CD8-positive, alpha-beta memory T cell (primary cell): ENCODE measurements around the gene LRRC75A. TPM values are rescaled to one million over a fixed set of nuclear protein-coding genes. Genes with fewer than 3 reads are reported as not detected.
A peak's percentile ranks its signal among the peaks of the same experiment; 100 is the strongest.
"Not testable (repeated sequence)": the region's sequence is repeated elsewhere in the genome, so short reads cannot be mapped to it uniquely, and the experiment has no call there.

Experiments
- CTCF ChIA-PET: fragments of 350-600 bp; sonication (Branson Sonifier 250); formaldehyde crosslinking; loops from one replicate; lab custom pipeline; 2021; ENCODE audit warnings: antibody characterized with exemption; lab: Charles Lee
- POLR2A ChIA-PET: fragments of 350-600 bp; sonication (Branson Sonifier 250); formaldehyde crosslinking; loops from one replicate; lab custom pipeline; 2021; ENCODE audit warnings: antibody characterized with exemption; lab: Charles Lee
- DNase-seq, 5 donors: peaks; one replicate each; pipeline versions ENCODE4 v3.0.0 to v3.0.0-alpha.2; 2020 to 2022; ENCODE audit warnings: mixed read lengths in 1 of 5
- H3K27ac ChIP-seq: one replicate; pipeline ENCODE4 v1.7.0; 2013; ENCODE audit warnings: low read depth, mild to moderate bottlenecking, low read length, moderate library complexity
- H3K27me3 ChIP-seq: 2 replicates; pipeline ENCODE4 v1.7.0; 2013; ENCODE audit warnings: low read length, mild to moderate bottlenecking; ENCODE audit not compliant: insufficient read depth, poor library complexity, severe bottlenecking
- H3K36me3 ChIP-seq: 2 replicates; pipeline ENCODE4 v1.7.0; 2013; ENCODE audit warnings: mild to moderate bottlenecking, low read length, moderate library complexity; ENCODE audit not compliant: insufficient read depth
- H3K4me1 ChIP-seq: 2 replicates; pipeline ENCODE4 v1.7.0; 2013; ENCODE audit warnings: mild to moderate bottlenecking, low read length, moderate library complexity; ENCODE audit not compliant: insufficient read depth
- H3K4me3 ChIP-seq: 2 replicates; pipeline ENCODE4 v1.7.0; 2013; ENCODE audit warnings: mild to moderate bottlenecking, low read length
- H3K9me3 ChIP-seq: 2 replicates; pipeline ENCODE4 v1.7.0; 2013; ENCODE audit warnings: mild to moderate bottlenecking, low read length
- H3K27ac Mint-ChIP-seq, 8 donors: one replicate each; pipeline ENCODE4 v1.8.0; 2020 to 2021; ENCODE audit warnings: mixed read lengths in 8 of 8, mild to moderate bottlenecking in 6 of 8, inconsistent platforms in 3 of 8, moderate library complexity in 3 of 8
- H3K27me3 Mint-ChIP-seq, 2 donors: one replicate each; pipeline ENCODE4 v1.8.0; 2020 to 2021; ENCODE audit warnings: mixed read lengths in 2 of 2, mild to moderate bottlenecking in 1 of 2, moderate library complexity in 1 of 2
- H3K36me3 Mint-ChIP-seq, 3 donors: one replicate each; pipeline ENCODE4 v1.8.0; 2020 to 2021; ENCODE audit warnings: mixed read lengths in 3 of 3, inconsistent platforms in 1 of 3, mild to moderate bottlenecking in 1 of 3
- H3K4me1 Mint-ChIP-seq, 3 donors: one replicate each; pipeline ENCODE4 v1.8.0; 2020 to 2021; ENCODE audit warnings: mixed read lengths in 3 of 3, inconsistent platforms in 1 of 3, mild to moderate bottlenecking in 1 of 3
- H3K4me3 Mint-ChIP-seq, 7 donors: one replicate each; pipeline ENCODE4 v1.8.0; 2020 to 2021; ENCODE audit warnings: mixed read lengths in 7 of 7, mild to moderate bottlenecking in 6 of 7, moderate library complexity in 4 of 7, inconsistent platforms in 2 of 7
- H3K9me3 Mint-ChIP-seq, 5 donors: one replicate each; pipeline ENCODE4 v1.8.0; 2020 to 2022; ENCODE audit warnings: mixed read lengths in 5 of 5, mild to moderate bottlenecking in 3 of 5, moderate library complexity in 2 of 5, inconsistent platforms in 1 of 5
- polyA plus RNA-seq: library from polyadenylated mRNA; unstranded; fragments of 300-500 nt; fragmentation: Illumina TruSeq; gene quantifications from one replicate; pipeline ENCODE4 v1.2.3, GENCODE V29; 2021
- total RNA-seq, 2 experiments: library from RNA; stranded (reverse); gene quantifications; one replicate each; pipeline ENCODE4 v1.2.3, GENCODE V29; 2021

The LRRC75A gene, protein sequence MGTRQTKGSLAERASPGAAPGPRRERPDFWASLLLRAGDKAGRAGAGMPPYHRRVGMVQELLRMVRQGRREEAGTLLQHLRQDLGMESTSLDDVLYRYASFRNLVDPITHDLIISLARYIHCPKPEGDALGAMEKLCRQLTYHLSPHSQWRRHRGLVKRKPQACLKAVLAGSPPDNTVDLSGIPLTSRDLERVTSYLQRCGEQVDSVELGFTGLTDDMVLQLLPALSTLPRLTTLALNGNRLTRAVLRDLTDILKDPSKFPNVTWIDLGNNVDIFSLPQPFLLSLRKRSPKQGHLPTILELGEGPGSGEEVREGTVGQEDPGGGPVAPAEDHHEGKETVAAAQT
- total RNA-seq (1 to 10 TPM; 2.2 to 2.6 TPM), polyA plus RNA-seq (4.6 TPM)

DNA sequence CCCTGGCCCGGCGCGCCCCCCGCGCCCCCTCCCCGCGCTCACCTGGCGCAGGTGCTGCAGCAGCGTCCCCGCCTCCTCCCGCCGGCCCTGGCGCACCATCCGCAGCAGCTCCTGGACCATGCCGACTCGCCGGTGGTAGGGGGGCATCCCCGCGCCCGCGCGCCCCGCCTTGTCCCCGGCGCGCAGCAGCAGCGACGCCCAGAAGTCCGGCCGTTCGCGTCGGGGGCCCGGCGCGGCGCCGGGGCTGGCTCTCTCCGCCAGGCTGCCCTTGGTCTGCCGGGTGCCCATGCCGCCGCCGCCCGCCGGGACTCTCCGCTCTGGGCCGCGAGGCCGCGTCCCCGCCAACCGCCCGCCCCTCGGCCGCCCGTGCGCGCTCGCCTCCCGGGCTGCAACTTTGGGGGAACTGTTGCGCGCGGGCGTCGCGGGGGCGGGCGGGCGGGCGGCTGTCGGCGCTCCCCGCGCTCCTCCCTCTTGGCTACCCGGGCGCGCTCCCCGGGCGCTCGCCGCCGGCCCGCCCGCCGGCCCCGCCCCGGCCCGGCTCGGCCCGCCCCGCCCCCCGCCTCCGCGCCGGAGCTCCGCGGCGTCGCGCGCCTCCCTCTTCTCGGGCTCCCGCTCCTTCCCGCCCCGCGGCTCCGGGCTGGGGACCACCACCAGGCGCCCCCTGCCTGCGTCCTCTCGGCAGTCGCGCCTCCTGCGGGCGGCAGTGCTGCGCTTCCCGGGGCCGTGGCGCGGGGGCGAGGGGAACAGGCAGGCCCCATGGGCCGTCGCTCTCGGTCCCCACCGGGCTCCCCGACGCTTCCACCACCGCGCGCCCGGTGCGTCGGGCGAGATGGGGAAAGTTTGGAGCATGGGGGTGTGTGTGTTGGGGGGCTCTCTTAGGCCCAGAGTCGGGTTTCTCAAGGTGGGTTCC lies at the start of gene LRRC75A:
Gene LRRC75A (minus strand): TSS at position 491 of the 910 bp plus-strand sequence. CDS start 203 bp downstream, at position 288.
- Mint-ChIP-seq H3K9me3 (no peaks in the 10 kb centered on the region), H3K4me1 (peaks cover 13 to 21% (median 16%) of the 10 kb centered on the region in 3 donors), H3K4me3 (peak within 1 kb of the TSS; percentile 80 to 90 (median 86)), H3K36me3 (no peaks in the 10 kb centered on the region), H3K27ac (peak within 1 kb of the TSS in 6 of 8 donors; percentile 2 to 84 (median 13)), H3K27me3 (peaks cover 0 to 2% of the 10 kb centered on the region in 2 donors)
- H3K4me3 ChIP-seq, result peak within 1 kb of the TSS; percentile 34
- no peaks in the 10 kb centered on the region for H3K36me3 ChIP-seq
- DNase-seq, result peak; percentile 49 to 66 (median 53)
- H3K27ac ChIP-seq, result no peak within 1 kb of the TSS
- no peaks in the 10 kb centered on the region for H3K9me3 ChIP-seq
- no peaks in the 10 kb centered on the region for H3K27me3 ChIP-seq
- H3K4me1 ChIP-seq, result peaks cover 7% of the 10 kb centered on the region
- POLR2A ChIA-PET, result interaction anchor here (1.0 kb wide), 1 partner anchor 53 kb away, joined by 6 read pairs; no protein-coding TSS in a partner anchor
- CTCF ChIA-PET, result no interaction called here

DNA sequence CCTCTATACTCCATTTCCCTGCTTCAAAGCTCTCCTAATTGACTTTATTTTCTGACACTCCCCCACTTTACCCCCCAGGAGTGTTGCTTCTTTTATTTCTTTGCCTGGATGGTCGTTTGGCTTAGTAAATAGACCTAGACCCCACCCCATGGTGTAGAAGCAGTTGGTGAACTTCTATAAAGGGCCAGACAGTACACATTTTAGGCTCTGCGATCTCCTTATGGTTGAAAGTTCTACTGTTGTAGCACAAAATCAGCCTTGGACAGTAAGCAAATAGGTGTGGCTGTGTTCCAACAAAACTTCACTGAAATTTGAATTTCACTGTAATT lies 45.1 kb upstream of the LRRC75A start:
- H3K27me3 ChIP-seq, result no peaks in the 10 kb centered on the region
- Mint-ChIP-seq H3K4me1 (peaks cover 17 to 31% (median 19%) of the 10 kb centered on the region in 3 donors), H3K4me3 (peak overlapping the region; percentile 94 to 99 (median 98)), H3K9me3 (peaks cover 0 to 3% (median 2%) of the 10 kb centered on the region in 5 donors), H3K27me3 (peaks cover 0 to 6% of the 10 kb centered on the region in 2 donors), H3K36me3 (peaks cover 0 to 10% (median 6%) of the 10 kb centered on the region in 3 donors), H3K27ac (peak overlapping the region in 7 of 8 donors; percentile 15 to 98 (median 80))
- DNase-seq, result no peak
- H3K9me3 ChIP-seq, result no peaks in the 10 kb centered on the region
- CTCF ChIA-PET, result interaction anchor here (0.9 to 5.3 kb wide), 7 partner anchors 10 to 453 kb away, joined by 3 to 75 read pairs (median 4); partner anchors contain the start of gene CCDC144A
- H3K4me3 ChIP-seq, result peak overlapping the region; percentile 86
- H3K27ac ChIP-seq, result no peak overlapping the region
- POLR2A ChIA-PET, result interaction anchor here (0.6 to 1.5 kb wide), 4 partner anchors 51 to 322 kb away, joined by 3 to 7 read pairs (median 4); partner anchors contain the start of gene NCOR1
- peaks cover 18% of the 10 kb centered on the region for H3K4me1 ChIP-seq
- H3K36me3 ChIP-seq, result no peaks in the 10 kb centered on the region

DNA sequence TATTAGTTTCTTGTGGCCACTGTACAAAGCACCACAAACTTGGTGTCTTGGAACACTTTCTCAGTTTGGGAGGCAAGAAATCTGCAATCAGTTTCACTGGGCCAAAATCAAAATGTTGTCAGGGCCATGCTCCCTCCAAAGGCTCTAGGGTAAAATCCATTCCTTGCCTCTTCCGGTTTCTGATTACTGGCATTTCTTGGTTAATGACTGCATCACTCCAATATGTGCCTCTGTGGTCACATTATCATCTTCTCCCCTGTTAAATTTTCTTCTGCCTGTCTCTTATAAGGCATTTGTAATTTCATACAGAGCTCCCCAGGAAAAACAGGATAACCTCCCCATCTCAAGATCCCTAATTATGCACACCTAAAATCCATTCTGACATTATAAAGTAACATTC lies 42.2 kb upstream of the LRRC75A start:
- no peak overlapping the region for H3K4me3 Mint-ChIP-seq
- H3K9me3 ChIP-seq, result no peaks in the 10 kb centered on the region
- CTCF ChIA-PET, result no interaction called here

GRCh38 chr17:16529906-16530305 lies 37.9 kb upstream of the LRRC75A start:
- Histone ChIP-seq H3K27me3 (no peaks in the 10 kb centered on the region), H3K36me3 (no peaks in the 10 kb centered on the region), H3K27ac (no peak overlapping the region), H3K4me3 (no peak overlapping the region), H3K9me3 (no peaks in the 10 kb centered on the region), H3K4me1 (peaks cover under 1% of the 10 kb centered on the region)
- no peak overlapping the region for H3K27ac Mint-ChIP-seq
- CTCF ChIA-PET, result no interaction called here
- POLR2A ChIA-PET, result no interaction called here
- no peak overlapping the region for H3K4me3 Mint-ChIP-seq
- H3K36me3 Mint-ChIP-seq, result no peaks in the 10 kb centered on the region
- no peak for DNase-seq
- no peaks in the 10 kb centered on the region for H3K9me3 Mint-ChIP-seq
- H3K27me3 Mint-ChIP-seq, result peaks cover 12 to 43% of the 10 kb centered on the region in 2 donors
- H3K4me1 Mint-ChIP-seq, result peaks cover 1% of the 10 kb centered on the region in 3 donors

More for the DNA sequence above, 42.2 kb upstream of the LRRC75A start:
- Mint-ChIP-seq H3K9me3 (no peaks in the 10 kb centered on the region), H3K27ac (peak overlapping the region in 1 of 8 donors; percentile 48), H3K27me3 (peaks cover 9 to 14% of the 10 kb centered on the region in 2 donors), H3K36me3 (peaks cover 0 to 6% (median 0%) of the 10 kb centered on the region in 3 donors), H3K4me1 (peaks cover 17 to 31% (median 19%) of the 10 kb centered on the region in 3 donors)
- Histone ChIP-seq H3K4me1 (peaks cover 18% of the 10 kb centered on the region), H3K27ac (no peak overlapping the region), H3K27me3 (no peaks in the 10 kb centered on the region), H3K36me3 (no peaks in the 10 kb centered on the region), H3K4me3 (no peak overlapping the region)
- POLR2A ChIA-PET, result no interaction called here
- DNase-seq, result no peak

DNA sequence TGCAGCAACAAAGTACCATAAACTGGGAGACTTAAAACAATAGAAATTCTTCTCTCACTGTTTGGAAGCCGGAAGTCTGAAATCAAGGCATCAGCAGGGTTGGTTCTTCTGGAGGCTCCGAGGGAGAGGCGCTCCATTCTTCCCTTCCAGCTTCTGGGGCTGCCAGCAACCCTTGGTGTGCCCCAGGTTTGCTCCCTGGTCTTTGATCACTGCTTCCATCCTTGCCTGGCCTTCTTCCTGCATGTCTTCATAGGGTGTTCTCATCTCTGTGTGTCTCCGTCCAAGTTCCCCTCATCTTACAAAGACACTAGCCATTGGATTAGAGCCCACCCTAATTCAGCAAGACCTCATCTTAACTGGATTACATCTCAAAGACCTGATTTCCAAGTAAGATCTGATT lies 35.3 kb upstream of the LRRC75A start:
- no peaks in the 10 kb centered on the region for H3K36me3 Mint-ChIP-seq
- POLR2A ChIA-PET, result no interaction called here

GRCh38 chr17:16525556-16525955 lies 33.6 kb upstream of the LRRC75A start:
- POLR2A ChIA-PET, H3K4me3 ChIP-seq, H3K4me1 ChIP-seq, H3K36me3 ChIP-seq, H3K27me3 ChIP-seq, H3K4me3 Mint-ChIP-seq, H3K4me1 Mint-ChIP-seq, H3K36me3 Mint-ChIP-seq, H3K9me3 ChIP-seq, H3K27ac ChIP-seq, DNase-seq, H3K27ac Mint-ChIP-seq, H3K9me3 Mint-ChIP-seq: not testable (repeated sequence)
- CTCF ChIA-PET, result interaction anchor here (1.3 to 1.6 kb wide), 2 partner anchors 72 to 162 kb away, joined by 5 to 6 read pairs; no protein-coding TSS in a partner anchor
- peaks cover 13 to 57% of the 10 kb centered on the region in 2 donors for H3K27me3 Mint-ChIP-seq

More for the DNA sequence above, 35.3 kb upstream of the LRRC75A start:
- Histone ChIP-seq H3K9me3 (no peaks in the 10 kb centered on the region), H3K27ac (no peak overlapping the region), H3K36me3 (no peaks in the 10 kb centered on the region), H3K4me1 (no peaks in the 10 kb centered on the region), H3K4me3 (no peak overlapping the region), H3K27me3 (no peaks in the 10 kb centered on the region)
- Mint-ChIP-seq H3K4me3 (no peak overlapping the region), H3K27ac (no peak overlapping the region), H3K4me1 (no peaks in the 10 kb centered on the region), H3K27me3 (peaks cover 13 to 56% of the 10 kb centered on the region in 2 donors), H3K9me3 (no peaks in the 10 kb centered on the region)
- DNase-seq, result no peak
- CTCF ChIA-PET, result interaction anchor here (0.9 kb wide), 1 partner anchor 9 kb away, joined by 4 read pairs; no protein-coding TSS in a partner anchor

GRCh38 chr17:16521070-16521727 lies 29.2 kb upstream of the LRRC75A start:
- H3K4me3 ChIP-seq, result no peak overlapping the region
- peaks cover 25 to 63% of the 10 kb centered on the region in 2 donors for H3K27me3 Mint-ChIP-seq
- no peak overlapping the region for H3K27ac ChIP-seq
- no peaks in the 10 kb centered on the region for H3K36me3 ChIP-seq
- ChIA-PET POLR2A (no interaction called here), CTCF (interaction anchor here (0.6 to 5.7 kb wide), 21 partner anchors 11 to 218 kb away, joined by 3 to 56 read pairs (median 4); partner anchors contain the start of genes CENPV and ZNF287)
- H3K27me3 ChIP-seq, result peaks cover 6% of the 10 kb centered on the region
- peak overlapping the region in 1 of 8 donors; percentile 6 for H3K27ac Mint-ChIP-seq
- DNase-seq, result peak; percentile 31 to 81 (median 59)
- no peak overlapping the region for H3K4me3 Mint-ChIP-seq
- H3K9me3 Mint-ChIP-seq, result no peaks in the 10 kb centered on the region
- H3K4me1 Mint-ChIP-seq, result peaks cover 0 to 4% (median 2%) of the 10 kb centered on the region in 3 donors
- peaks cover 5% of the 10 kb centered on the region for H3K4me1 ChIP-seq
- no peaks in the 10 kb centered on the region for H3K9me3 ChIP-seq
- H3K36me3 Mint-ChIP-seq, result no peaks in the 10 kb centered on the region
